GM15510 (cell line): ENCODE data around the gene SNX20.

ENCODE experiments used
- POLR2A ChIP-seq: IDR thresholded peaks from 3 replicates; pipeline ENCODE4 v1.6.1; 2011; ENCODE audit warnings: borderline replicate concordance; ENCODE audit not compliant: insufficient read length; ENCODE audit errors: extremely low read depth

Gene SNX20

GRCh38 chr16:50630394-50631020, 50.6 kb downstream of the SNX20 start:
- no peak for TF ChIP-seq POLR2A

GRCh38 chr16:50629334-50629733, 51.8 kb downstream of the SNX20 start:
- TF ChIP-seq POLR2A, result no peak

GRCh38 chr16:50628156-50628802, 52.8 kb downstream of the SNX20 start:
- no peak for TF ChIP-seq POLR2A

GRCh38 chr16:50627419-50627818, 53.7 kb downstream of the SNX20 start:
- TF ChIP-seq POLR2A, result no peak

GRCh38 chr16:50626868-50627267, 54.2 kb downstream of the SNX20 start:
- no peak for TF ChIP-seq POLR2A

- TF ChIP-seq POLR2A, result no peak
Measured at GRCh38 chr16:50625374-50625773, 55.7 kb downstream of the SNX20 start.

- TF ChIP-seq POLR2A, result no peak
Measured at GRCh38 chr16:50624449-50624970, 56.6 kb downstream of the SNX20 start.

GRCh38 chr16:50622643-50623369, 58.3 kb downstream of the SNX20 start:
- TF ChIP-seq POLR2A, result no peak

- TF ChIP-seq POLR2A, result no peak
Measured at GRCh38 chr16:50622029-50622428, 59.1 kb downstream of the SNX20 start.
